Neuronal stem cell (in vitro differentiated cells): ENCODE results near the gene TACC2.

Source experiments
- DNase-seq: peaks from one replicate; pipeline ENCODE4 v3.0.0-alpha.2; 2013; ENCODE audit warnings: low spot score
- H2AFZ ChIP-seq: one replicate; pipeline ENCODE4 v1.6.1; 2013; ENCODE audit warnings: mild to moderate bottlenecking, low read length, inconsistent platforms
- H2AK5ac ChIP-seq: 2 replicates; pipeline ENCODE4 v1.6.1; 2013; ENCODE audit warnings: low read depth, mild to moderate bottlenecking, inconsistent platforms, low read length, moderate library complexity, mixed read lengths
- H2BK120ac ChIP-seq: 2 replicates; pipeline ENCODE4 v1.6.1; 2013; ENCODE audit warnings: low read depth, mild to moderate bottlenecking, inconsistent platforms, low read length, moderate library complexity, mixed read lengths
- H2BK12ac ChIP-seq: one replicate; pipeline ENCODE4 v1.6.1; 2013; ENCODE audit warnings: low read length, inconsistent platforms
- H2BK15ac ChIP-seq: 2 replicates; pipeline ENCODE4 v1.6.1; 2013; ENCODE audit warnings: mild to moderate bottlenecking, low read length, inconsistent platforms, mixed read lengths
- H2BK5ac ChIP-seq: one replicate; pipeline ENCODE4 v1.6.1; 2013; ENCODE audit warnings: inconsistent platforms, mild to moderate bottlenecking, low read length, moderate library complexity
- H3K14ac ChIP-seq: one replicate; pipeline ENCODE4 v1.6.1; 2013; ENCODE audit warnings: low read length, inconsistent platforms
- H3K18ac ChIP-seq: 2 replicates; pipeline ENCODE4 v1.6.1; 2013; ENCODE audit warnings: low read length, inconsistent platforms
- H3K23ac ChIP-seq: 2 replicates; pipeline ENCODE4 v1.6.1; 2013; ENCODE audit warnings: low read depth, mild to moderate bottlenecking, mixed read lengths, low read length, inconsistent platforms; ENCODE audit not compliant: poor library complexity
- H3K27ac ChIP-seq: replicated peaks from 3 replicates; pipeline ENCODE4 v1.5.1; 2013; ENCODE audit warnings: low read length, inconsistent platforms
- H3K27me3 ChIP-seq, 3 experiments: 2 replicates each; pipeline ENCODE4 v1.6.1; 2013; ENCODE audit warnings: low read length in 3 of 3, mild to moderate bottlenecking in 2 of 3, inconsistent platforms in 1 of 3, low read depth in 1 of 3, mixed read lengths in 1 of 3, moderate library complexity in 1 of 3; ENCODE audit not compliant: control insufficient read depth in 3 of 3, insufficient read depth in 3 of 3
- H3K36me3 ChIP-seq, 2 donors: replicated peaks in 1 of 2; 2 replicates each; pipeline ENCODE4 v1.6.1; 2013; ENCODE audit warnings: low read length in 2 of 2; ENCODE audit not compliant: control insufficient read depth in 2 of 2, insufficient read depth in 2 of 2
- H3K4ac ChIP-seq: 2 replicates; pipeline ENCODE4 v1.6.1; 2013; ENCODE audit warnings: inconsistent platforms, mild to moderate bottlenecking, low read length, moderate library complexity
- H3K4me1 ChIP-seq, 2 donors: 1 replicate in 1 of 2; 2 replicates in 1 of 2; pipeline ENCODE4 v1.6.1; 2013; ENCODE audit warnings: low read length in 2 of 2, low read depth in 1 of 2; ENCODE audit not compliant: control insufficient read depth in 2 of 2, insufficient read depth in 1 of 2
- H3K4me2 ChIP-seq: one replicate; pipeline ENCODE4 v1.6.1; 2013; ENCODE audit warnings: mild to moderate bottlenecking, low read length, inconsistent platforms; ENCODE audit not compliant: insufficient read depth, poor library complexity, severe bottlenecking
- H3K4me3 ChIP-seq, 2 donors: 2 replicates each; pipeline ENCODE4 v1.5.1; 2013; ENCODE audit warnings: low read length in 2 of 2, mild to moderate bottlenecking in 2 of 2, inconsistent platforms in 1 of 2, moderate library complexity in 1 of 2
- H3K79me1 ChIP-seq: one replicate; pipeline ENCODE4 v1.6.1; 2013; ENCODE audit warnings: low read depth, mild to moderate bottlenecking, inconsistent platforms, low read length, moderate library complexity
- H3K9ac ChIP-seq: one replicate; pipeline ENCODE4 v1.6.1; 2013; ENCODE audit warnings: mild to moderate bottlenecking, low read depth, low read length, inconsistent platforms; ENCODE audit not compliant: poor library complexity
- H3K9me3 ChIP-seq, 2 donors: replicated peaks in 1 of 2; 2 replicates each; pipeline versions ENCODE3 to v1.6.1; 2013; ENCODE audit warnings: low read length in 2 of 2, mild to moderate bottlenecking in 2 of 2, inconsistent platforms in 1 of 2, low read depth in 1 of 2, mixed read lengths in 1 of 2, moderate library complexity in 1 of 2; ENCODE audit not compliant: control insufficient read depth in 2 of 2, insufficient read depth in 1 of 2
- H4K8ac ChIP-seq: one replicate; pipeline ENCODE4 v1.6.1; 2013; ENCODE audit warnings: low read depth, mild to moderate bottlenecking, inconsistent platforms, low read length, moderate library complexity
- H4K91ac ChIP-seq: one replicate; pipeline ENCODE4 v1.6.1; 2013; ENCODE audit warnings: low read length, low read depth, mild to moderate bottlenecking, inconsistent platforms; ENCODE audit not compliant: poor library complexity
- WGBS, 2 donors: extraction: QIAGEN DNeasy Blood & Tissue Kit; methylation state at CpG; one replicate each; pipeline ENCODE4 v1.1.7; 2013; ENCODE audit warnings: missing lambda C conversion rate in 2 of 2, mixed read lengths in 1 of 2; ENCODE audit not compliant: insufficient read length in 2 of 2, insufficient replicate concordance in 1 of 2; ENCODE audit errors: extremely low coverage in 2 of 2; 5-methylcytosine and 5-hydroxymethylcytosine counted together

Gene TACC2

GRCh38 chr10:122296363-122297120 lies 307.6 kb downstream of the TACC2 start:
- Histone ChIP-seq H2BK12ac (no peak overlapping the region), H3K27me3 (peaks cover 0 to 18% (median 0%) of the 10 kb centered on the region in 3 experiments), H2AK5ac (no peak overlapping the region), H2BK5ac (no peak overlapping the region), H3K9ac (no peak overlapping the region), H3K4me1 (peaks cover 2 to 13% of the 10 kb centered on the region in 2 donors), H2BK15ac (no peak overlapping the region), H3K4ac (no peak overlapping the region), H3K36me3 (no peaks in the 10 kb centered on the region), H3K79me1 (no peaks in the 10 kb centered on the region), H3K14ac (no peak overlapping the region), H3K27ac (no peak overlapping the region), H3K4me2 (no peak overlapping the region), H2BK120ac (no peak overlapping the region), H4K8ac (no peak overlapping the region), H3K9me3 (no peaks in the 10 kb centered on the region), H3K18ac (no peak overlapping the region), H3K23ac (no peak overlapping the region), H3K4me3 (no peak overlapping the region), H4K91ac (no peak overlapping the region), H2AFZ (no peak overlapping the region)
- WGBS, 2 donors, result no CpG with 5 or more reads among the region's 8 CpGs
- no peak for DNase-seq

- no peak for DNase-seq
- peaks cover 2 to 13% of the 10 kb centered on the region in 2 donors for H3K4me1 ChIP-seq
- no peak overlapping the region for H4K91ac ChIP-seq
- H3K27ac ChIP-seq, result no peak overlapping the region
- no peak overlapping the region for H3K9ac ChIP-seq
- H2BK120ac ChIP-seq, result no peak overlapping the region
- H3K36me3 ChIP-seq, result no peaks in the 10 kb centered on the region
- H2AFZ ChIP-seq, result no peak overlapping the region
- no CpG with 5 or more reads among the region's 8 CpGs for whole genome bisulfite sequencing, 2 donors
- H3K4me2 ChIP-seq, result no peak overlapping the region
- no peak overlapping the region for H2BK5ac ChIP-seq
- no peaks in the 10 kb centered on the region for H3K79me1 ChIP-seq
- no peak overlapping the region for H2BK12ac ChIP-seq
- no peak overlapping the region for H3K4me3 ChIP-seq
- H2AK5ac ChIP-seq, result no peak overlapping the region
- H3K14ac ChIP-seq, result no peak overlapping the region
- H3K23ac ChIP-seq, result no peak overlapping the region
- H3K4ac ChIP-seq, result no peak overlapping the region
- H3K9me3 ChIP-seq, result no peaks in the 10 kb centered on the region
- H3K18ac ChIP-seq, result no peak overlapping the region
- H4K8ac ChIP-seq, result no peak overlapping the region
- H2BK15ac ChIP-seq, result no peak overlapping the region
- H3K27me3 ChIP-seq, result peaks cover 0 to 12% (median 0%) of the 10 kb centered on the region in 3 experiments
These were observed 308.6 kb downstream of the TACC2 start for GRCh38 chr10:122297583-122297982.

- no peaks in the 10 kb centered on the region for H3K36me3 ChIP-seq
- no CpG with 5 or more reads among the region's 6 CpGs for WGBS, 2 donors
- H3K18ac ChIP-seq, result no peak overlapping the region
- H4K8ac ChIP-seq, result no peak overlapping the region
- DNase-seq, result no peak
- H3K4ac ChIP-seq, result no peak overlapping the region
- H3K4me1 ChIP-seq, result peaks cover 2 to 12% of the 10 kb centered on the region in 2 donors
- no peak overlapping the region for H3K27ac ChIP-seq
- no peak overlapping the region for H2BK5ac ChIP-seq
- H3K9me3 ChIP-seq, result no peaks in the 10 kb centered on the region
- no peak overlapping the region for H2BK120ac ChIP-seq
- no peak overlapping the region for H2AFZ ChIP-seq
- H2BK12ac ChIP-seq, result no peak overlapping the region
- H4K91ac ChIP-seq, result no peak overlapping the region
- H3K27me3 ChIP-seq, result peaks cover 0 to 6% (median 0%) of the 10 kb centered on the region in 3 experiments
- no peak overlapping the region for H2AK5ac ChIP-seq
- no peak overlapping the region for H3K4me2 ChIP-seq
- H3K79me1 ChIP-seq, result no peaks in the 10 kb centered on the region
- H3K4me3 ChIP-seq, result no peak overlapping the region
- no peak overlapping the region for H3K9ac ChIP-seq
- H3K14ac ChIP-seq, result no peak overlapping the region
- H3K23ac ChIP-seq, result no peak overlapping the region
- H2BK15ac ChIP-seq, result no peak overlapping the region
These were observed 309.2 kb downstream of the TACC2 start for GRCh38 chr10:122298206-122298597.

GRCh38 chr10:122298598-122299301 lies 309.8 kb downstream of the TACC2 start:
- Histone ChIP-seq H3K27me3 (peaks cover 0 to 4% (median 0%) of the 10 kb centered on the region in 3 experiments), H4K8ac (no peak overlapping the region), H3K79me1 (no peaks in the 10 kb centered on the region), H2AFZ (peak overlapping the region; percentile 87), H3K14ac (no peak overlapping the region), H3K4me3 (no peak overlapping the region), H3K9me3 (no peaks in the 10 kb centered on the region), H3K4me1 (peaks cover 2 to 7% of the 10 kb centered on the region in 2 donors), H2BK12ac (no peak overlapping the region), H3K27ac (no peak overlapping the region), H3K9ac (no peak overlapping the region), H2BK5ac (no peak overlapping the region), H2BK15ac (no peak overlapping the region), H3K23ac (no peak overlapping the region), H2AK5ac (no peak overlapping the region), H2BK120ac (no peak overlapping the region), H3K4ac (no peak overlapping the region), H3K36me3 (no peaks in the 10 kb centered on the region), H3K4me2 (no peak overlapping the region), H3K18ac (peak overlapping the region; percentile 30), H4K91ac (no peak overlapping the region)
- peak; percentile 64 for DNase-seq
- no CpG with 5 or more reads among the region's 15 CpGs for WGBS, 2 donors
